Activated CD4-positive, alpha-beta memory T cell treated with anti-CD3 and anti-CD28 coated beads for 36 hours (primary cell): ENCODE data around the gene TBCB. TPM values are rescaled to one million over a fixed set of nuclear protein-coding genes. Genes with fewer than 3 reads are reported as not detected.
"Not testable (repeated sequence)": the region's sequence is repeated elsewhere in the genome, so short reads cannot be mapped to it uniquely, and the experiment has no call there.

Source experiments
- CTCF ChIA-PET: fragments of 350-600 bp; sonication (Branson Sonifier 250); formaldehyde crosslinking; loops from one replicate; lab custom pipeline; 2021; ENCODE audit warnings: antibody characterized with exemption, inconsistent platforms; lab: Charles Lee
- POLR2A ChIA-PET: fragments of 350-600 bp; sonication (Branson Sonifier 250); formaldehyde crosslinking; loops from one replicate; lab custom pipeline; 2021; ENCODE audit warnings: antibody characterized with exemption; lab: Charles Lee
- DNase-seq: peaks from one replicate; pipeline ENCODE4 v3.0.0-alpha.2; 2020
- H3K27ac Mint-ChIP-seq: one replicate; pipeline ENCODE4 v1.8.0; 2021; ENCODE audit warnings: mixed read lengths
- H3K27me3 Mint-ChIP-seq: one replicate; pipeline ENCODE4 v1.8.0; 2021; ENCODE audit warnings: mixed read lengths
- H3K36me3 Mint-ChIP-seq: one replicate; pipeline ENCODE4 v1.8.0; 2021; ENCODE audit warnings: mixed read lengths
- H3K4me1 Mint-ChIP-seq: one replicate; pipeline ENCODE4 v1.8.0; 2021; ENCODE audit warnings: low read depth, mixed read lengths
- H3K4me3 Mint-ChIP-seq: one replicate; pipeline ENCODE4 v1.8.0; 2021; ENCODE audit warnings: mild to moderate bottlenecking, mixed read lengths
- H3K9me3 Mint-ChIP-seq: one replicate; pipeline ENCODE4 v1.8.0; 2021; ENCODE audit warnings: mixed read lengths
- intact Hi-C: fragments of 100-400 bp; cut with micrococcal nuclease; formaldehyde crosslinking; loops from one replicate; pipeline ENCODE4 v1.15.1; 2023
- total RNA-seq, 2 experiments: library from RNA; stranded (reverse); gene quantifications; one replicate each; pipeline ENCODE4 v1.2.3, GENCODE V29; 2021

TBCB gene
- 100 to 1,000 TPM; 134 to 137 TPM for total RNA-seq

DNA sequence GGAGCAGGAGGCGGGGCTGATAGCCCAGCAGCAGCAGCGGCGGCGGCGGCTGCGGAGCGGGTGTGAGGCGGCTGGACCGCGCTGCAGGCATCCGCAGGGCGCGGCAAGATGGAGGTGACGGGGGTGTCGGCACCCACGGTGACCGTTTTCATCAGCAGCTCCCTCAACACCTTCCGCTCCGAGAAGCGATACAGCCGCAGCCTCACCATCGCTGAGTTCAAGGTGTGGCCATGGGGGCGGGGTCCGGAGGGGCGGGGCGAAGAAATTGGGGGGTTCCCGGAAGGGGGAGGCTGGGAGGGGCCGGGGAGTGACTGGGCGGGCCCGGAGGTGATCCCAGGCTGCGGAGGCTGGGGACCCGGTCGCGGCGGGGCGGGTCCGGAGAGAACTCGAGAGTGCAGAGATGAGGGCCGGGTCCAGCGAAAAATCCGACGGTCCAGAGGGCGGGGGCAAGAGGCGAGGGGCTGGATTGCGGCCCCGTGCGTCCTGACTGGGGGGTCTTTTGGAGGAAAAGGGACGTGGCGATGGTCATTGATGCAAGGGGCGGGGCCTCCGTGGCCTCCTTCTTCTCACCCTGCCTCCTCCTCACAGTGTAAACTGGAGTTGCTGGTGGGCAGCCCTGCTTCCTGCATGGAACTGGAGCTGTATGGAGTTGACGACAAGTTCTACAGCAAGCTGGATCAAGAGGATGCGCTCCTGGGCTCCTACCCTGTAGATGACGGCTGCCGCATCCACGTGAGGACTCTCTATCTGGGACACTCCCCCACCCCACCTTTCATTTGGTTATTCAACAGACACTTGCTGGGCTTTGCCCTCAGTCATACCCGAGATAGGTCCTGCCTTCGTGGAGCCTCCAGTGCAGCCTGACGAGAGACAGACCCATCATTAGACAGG, at the start of gene TBCB:
TBCB (plus strand) TSS at position 16 of the 891 bp plus-strand sequence; CDS start at position 109, 93 bp downstream.
- H3K4me3 Mint-ChIP-seq = peak within 1 kb of the TSS; percentile 99
- POLR2A ChIA-PET = interaction anchor here (0.8 to 2.7 kb wide), 7 partner anchors 9 to 102 kb away, joined by 3 to 13 read pairs (median 4); partner anchors contain the start of genes ALKBH6, ZNF146 and ZNF565
- intact Hi-C loops = loop anchor here (1.0 to 10.0 kb wide), 8 partner anchors 12 to 401 kb away; partner anchors contain the start of genes ALKBH6, IGFLR1, KMT2B and LIN37
- DNase-seq = peak; percentile 93
- peaks cover 38% of the 10 kb centered on the region for H3K4me1 Mint-ChIP-seq
- H3K27ac Mint-ChIP-seq = peak within 1 kb of the TSS; percentile 94
- peaks cover 32% of the 10 kb centered on the region for H3K36me3 Mint-ChIP-seq
- CTCF ChIA-PET = interaction anchor here (0.6 to 2.8 kb wide), 4 partner anchors 12 to 124 kb away, joined by 4 to 22 read pairs (median 4); no protein-coding TSS in a partner anchor
- H3K27me3 Mint-ChIP-seq = peaks cover 5% of the 10 kb centered on the region
- no peaks in the 10 kb centered on the region for H3K9me3 Mint-ChIP-seq

DNA sequence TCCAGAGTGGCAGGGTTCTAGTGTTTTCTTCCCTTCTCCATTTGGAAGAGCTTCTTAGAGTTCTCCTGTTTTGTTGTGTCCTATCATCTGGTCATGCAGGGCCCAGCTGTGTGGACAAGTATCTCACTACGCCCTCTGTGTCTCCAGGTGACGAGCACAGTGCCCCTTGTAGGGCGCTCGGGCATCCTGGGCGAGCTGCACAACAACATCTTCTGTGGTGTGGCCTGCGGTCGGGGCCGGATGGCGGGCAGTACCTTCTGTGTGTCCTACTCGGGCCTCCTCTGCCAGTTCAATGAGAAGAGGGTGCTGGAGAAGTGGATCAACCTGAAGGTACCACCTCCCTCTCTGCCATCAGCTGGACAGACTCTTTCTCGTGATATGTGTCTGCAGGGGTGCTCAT, 47.6 kb upstream of the TBCB start:
- intact Hi-C loops = no loop called here
- Mint-ChIP-seq H3K36me3 (peaks cover 36% of the 10 kb centered on the region), H3K4me1 (no peaks in the 10 kb centered on the region), H3K27ac (no peak overlapping the region), H3K27me3 (no peaks in the 10 kb centered on the region), H3K9me3 (no peaks in the 10 kb centered on the region), H3K4me3 (no peak overlapping the region)
- ChIA-PET POLR2A (no interaction called here), CTCF (no interaction called here)
- DNase-seq = no peak

- peaks cover 41% of the 10 kb centered on the region for H3K36me3 Mint-ChIP-seq
- DNase-seq, H3K4me1 Mint-ChIP-seq, CTCF ChIA-PET, POLR2A ChIA-PET, intact Hi-C loops, H3K27me3 Mint-ChIP-seq, H3K27ac Mint-ChIP-seq, H3K4me3 Mint-ChIP-seq, H3K9me3 Mint-ChIP-seq: not testable (repeated sequence)
Measured at GRCh38 chr19:36068810-36069499, 46.3 kb upstream of the TBCB start.

DNA sequence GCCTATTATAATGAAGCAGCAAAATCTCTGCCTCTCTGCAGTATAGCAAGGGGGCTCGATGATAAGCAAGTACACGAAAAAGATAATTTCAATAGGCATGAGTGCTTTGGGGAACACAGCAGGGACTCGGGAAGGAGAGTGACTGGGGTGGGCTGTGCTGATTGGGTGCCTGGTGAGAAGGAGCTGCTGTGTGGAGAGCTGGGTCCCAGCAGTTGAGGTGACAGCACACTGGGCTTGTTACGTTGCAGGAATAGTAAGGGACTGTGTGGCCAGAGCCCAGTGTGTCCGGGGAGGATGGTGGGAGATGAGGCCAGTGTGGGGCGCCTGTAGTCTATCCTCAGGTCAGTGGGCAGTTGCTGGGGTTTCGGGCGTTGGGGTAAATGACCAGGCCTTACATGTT, 43.2 kb upstream of the TBCB start:
- DNase-seq = no peak
- CTCF ChIA-PET = no interaction called here
- H3K9me3 Mint-ChIP-seq = no peaks in the 10 kb centered on the region
- intact Hi-C loops = no loop called here
- POLR2A ChIA-PET = no interaction called here
- H3K27ac Mint-ChIP-seq = no peak overlapping the region
- H3K36me3 Mint-ChIP-seq = peaks cover 31% of the 10 kb centered on the region
- H3K4me3 Mint-ChIP-seq = no peak overlapping the region
- no peaks in the 10 kb centered on the region for H3K27me3 Mint-ChIP-seq
- no peaks in the 10 kb centered on the region for H3K4me1 Mint-ChIP-seq

DNA sequence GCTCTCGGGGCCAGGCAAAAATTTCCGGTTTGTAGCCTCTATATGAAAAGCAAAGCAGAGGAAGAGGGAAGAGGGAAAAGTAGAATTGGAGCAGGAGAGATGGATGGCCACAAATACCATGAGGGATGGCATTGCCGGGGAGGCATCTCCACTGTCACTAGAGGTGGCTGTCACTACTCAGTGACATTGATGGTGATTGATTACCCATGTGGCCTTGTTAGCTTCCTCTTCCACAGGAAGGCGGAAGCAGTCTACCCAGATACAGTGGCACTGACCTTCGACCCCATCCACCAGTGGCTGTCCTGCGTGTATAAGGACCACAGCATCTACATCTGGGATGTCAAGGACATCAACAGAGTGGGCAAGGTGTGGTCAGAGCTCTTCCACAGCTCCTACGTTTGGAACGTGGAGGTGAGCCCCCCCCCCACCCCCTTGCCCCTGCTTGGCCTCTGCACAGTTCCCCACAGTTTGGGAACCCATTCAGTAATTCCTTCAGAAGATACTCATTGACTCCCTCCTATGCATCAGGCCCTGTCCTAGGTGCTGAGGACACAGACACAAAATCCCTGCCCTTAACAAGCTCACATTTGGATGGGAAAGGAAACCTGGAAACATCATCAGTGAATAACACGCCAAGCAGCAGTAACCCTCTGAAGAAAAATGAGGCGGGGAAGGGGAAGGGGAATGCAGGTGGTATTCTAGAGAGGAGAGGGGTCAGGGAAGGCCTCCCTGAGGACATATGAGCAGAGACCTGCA, 42.0 kb upstream of the TBCB start:
- DNase-seq = no peak
- Mint-ChIP-seq H3K27ac (no peak overlapping the region), H3K4me1 (no peaks in the 10 kb centered on the region), H3K36me3 (peaks cover 25% of the 10 kb centered on the region), H3K27me3 (no peaks in the 10 kb centered on the region), H3K4me3 (no peak overlapping the region), H3K9me3 (no peaks in the 10 kb centered on the region)
- POLR2A ChIA-PET = no interaction called here
- intact Hi-C loops = no loop called here
- CTCF ChIA-PET = no interaction called here

DNA sequence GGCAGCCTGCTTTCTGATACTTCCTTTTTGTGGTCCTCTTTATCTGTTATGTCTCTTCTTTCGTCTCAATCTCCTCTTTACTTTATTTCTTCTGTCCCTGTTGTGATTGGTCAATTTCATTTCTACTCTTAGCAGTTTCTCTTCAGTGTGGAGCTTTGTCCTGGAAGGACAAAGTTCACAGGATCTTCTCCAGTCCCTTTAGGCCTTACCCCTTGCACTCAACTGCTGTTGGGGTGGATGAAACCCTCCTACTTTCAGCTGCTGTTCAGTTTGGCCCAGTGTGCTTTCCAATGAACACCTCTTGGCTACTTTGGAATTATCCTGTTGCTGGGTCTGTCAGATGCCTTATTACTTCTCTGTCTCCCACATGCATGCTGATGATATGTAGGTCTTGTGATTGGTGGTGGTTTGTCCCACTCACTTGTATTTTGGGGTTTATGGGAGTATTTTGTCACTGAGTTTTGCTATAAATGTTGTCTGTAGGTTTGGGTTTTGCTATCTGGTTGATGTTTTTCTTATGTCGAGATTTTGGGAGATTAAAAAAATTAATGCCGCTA, 35.8 kb upstream of the TBCB start:
- peaks cover 35% of the 10 kb centered on the region for H3K36me3 Mint-ChIP-seq
- CTCF ChIA-PET = no interaction called here
- intact Hi-C loops = no loop called here
- POLR2A ChIA-PET = no interaction called here
- H3K4me1 Mint-ChIP-seq = no peaks in the 10 kb centered on the region
- no peak overlapping the region for H3K27ac Mint-ChIP-seq
- DNase-seq = no peak
- no peaks in the 10 kb centered on the region for H3K9me3 Mint-ChIP-seq
- no peak overlapping the region for H3K4me3 Mint-ChIP-seq
- H3K27me3 Mint-ChIP-seq = no peaks in the 10 kb centered on the region

- Mint-ChIP-seq H3K36me3 (peaks cover 37% of the 10 kb centered on the region), H3K9me3 (no peaks in the 10 kb centered on the region), H3K4me3 (no peak overlapping the region), H3K4me1 (no peaks in the 10 kb centered on the region), H3K27ac (no peak overlapping the region), H3K27me3 (no peaks in the 10 kb centered on the region)
- intact Hi-C loops = no loop called here
- DNase-seq = no peak
- ChIA-PET CTCF (no interaction called here), POLR2A (no interaction called here)
Measured at GRCh38 chr19:36081385-36081784, 33.9 kb upstream of the TBCB start.

- Mint-ChIP-seq H3K4me3 (no peak overlapping the region), H3K4me1 (no peaks in the 10 kb centered on the region), H3K36me3 (peaks cover 41% of the 10 kb centered on the region), H3K9me3 (no peaks in the 10 kb centered on the region), H3K27ac (no peak overlapping the region), H3K27me3 (no peaks in the 10 kb centered on the region)
- ChIA-PET CTCF (no interaction called here), POLR2A (no interaction called here)
- intact Hi-C loops = no loop called here
- DNase-seq = no peak
Measured at GRCh38 chr19:36081894-36082293, 33.4 kb upstream of the TBCB start.

- Mint-ChIP-seq H3K27ac (no peak overlapping the region), H3K36me3 (peaks cover 44% of the 10 kb centered on the region), H3K4me1 (no peaks in the 10 kb centered on the region), H3K4me3 (no peak overlapping the region), H3K27me3 (no peaks in the 10 kb centered on the region), H3K9me3 (no peaks in the 10 kb centered on the region)
- POLR2A ChIA-PET = no interaction called here
- CTCF ChIA-PET = no interaction called here
- DNase-seq = no peak
- intact Hi-C loops = no loop called here
Measured at GRCh38 chr19:36082916-36083315, 32.4 kb upstream of the TBCB start.

DNA sequence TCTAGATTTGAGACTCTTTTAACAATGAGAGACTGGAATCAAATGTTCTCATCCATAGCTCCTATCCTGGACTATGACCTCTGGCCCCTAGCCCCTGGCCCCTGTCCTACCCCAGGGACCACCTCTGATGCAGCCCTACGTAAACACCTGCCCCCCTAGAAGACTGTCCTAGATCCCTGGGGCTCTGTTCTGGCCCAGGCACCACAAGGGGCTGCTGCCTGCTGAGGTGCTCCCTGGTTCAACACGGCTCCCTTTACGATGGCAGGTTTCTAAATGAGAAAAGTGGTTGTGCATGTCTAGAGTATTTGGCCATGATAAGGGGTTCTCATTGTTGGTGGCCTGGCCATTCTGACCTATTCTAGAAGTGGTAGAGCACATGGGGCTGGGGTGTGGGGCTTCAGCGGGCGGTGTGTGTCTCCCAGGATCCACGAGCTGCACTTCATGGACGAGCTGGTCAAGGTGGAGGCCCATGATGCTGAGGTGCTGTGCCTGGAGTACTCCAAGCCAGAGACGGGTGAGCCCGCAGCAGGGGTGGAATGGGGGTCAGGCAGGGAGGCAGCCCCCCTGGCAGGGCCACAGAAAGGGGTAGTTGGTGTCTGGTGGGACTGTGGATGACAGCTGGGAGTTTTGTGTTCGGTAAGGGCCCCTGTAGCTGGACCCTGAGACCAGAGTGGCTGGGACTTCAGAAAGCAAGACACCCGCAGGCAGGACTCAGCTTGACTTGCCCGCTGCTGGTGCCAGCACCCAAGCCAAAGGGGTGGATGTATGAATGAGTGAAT, 30.8 kb upstream of the TBCB start:
- intact Hi-C loops = no loop called here
- peaks cover 47% of the 10 kb centered on the region for H3K36me3 Mint-ChIP-seq
- ChIA-PET CTCF (no interaction called here), POLR2A (no interaction called here)
- no peaks in the 10 kb centered on the region for H3K4me1 Mint-ChIP-seq
- no peaks in the 10 kb centered on the region for H3K27me3 Mint-ChIP-seq
- no peak overlapping the region for H3K4me3 Mint-ChIP-seq
- no peak for DNase-seq
- no peaks in the 10 kb centered on the region for H3K9me3 Mint-ChIP-seq
- H3K27ac Mint-ChIP-seq = no peak overlapping the region

- no peaks in the 10 kb centered on the region for H3K27me3 Mint-ChIP-seq
- POLR2A ChIA-PET = no interaction called here
Measured at GRCh38 chr19:36086326-36086725, 28.9 kb upstream of the TBCB start.

More at GRCh38 chr19:36086326-36086725, 28.9 kb upstream of the TBCB start:
- Mint-ChIP-seq H3K4me1 (no peaks in the 10 kb centered on the region), H3K27ac (no peak overlapping the region), H3K9me3 (no peaks in the 10 kb centered on the region), H3K36me3 (peaks cover 49% of the 10 kb centered on the region), H3K4me3 (no peak overlapping the region)
- CTCF ChIA-PET = no interaction called here
- intact Hi-C loops = no loop called here
- DNase-seq = no peak
